ENCODE results near the gene GRAMD2B. TPM values are rescaled to one million over a fixed set of nuclear protein-coding genes. Genes with fewer than 3 reads are reported as not detected.

Gene GRAMD2B
- total and polyA plus RNA-seq, 4 donors: 22.5 to 44.7 (median 32.6) TPM

DNA sequence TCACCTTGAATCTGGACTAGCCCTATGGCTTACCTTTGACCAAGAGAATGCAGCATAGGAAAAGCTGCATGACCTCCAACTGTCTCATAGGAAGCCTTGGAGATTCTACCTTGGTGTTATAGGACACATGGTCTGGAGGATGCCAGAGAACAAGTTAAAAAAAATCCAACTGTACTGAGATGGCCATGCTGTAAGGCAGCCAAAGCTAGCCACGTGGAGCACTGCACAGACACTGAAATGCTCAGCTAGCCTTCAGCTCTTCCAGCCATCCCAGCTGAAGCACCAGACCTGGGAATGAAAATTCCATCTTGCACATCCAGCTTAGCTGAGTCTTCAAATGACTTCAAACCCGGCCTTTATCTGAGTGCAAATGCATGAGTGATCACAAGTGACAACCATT is 6.0 kb upstream of the GRAMD2B start:
- WGBS, 2 donors: 73 to 82% methylated on average over 2 of the region's 2 CpGs
- no peak overlapping the region for H3K4me3 ChIP-seq (ENCODE audit: low read length in 2 of 2)
- no peaks in the 10 kb centered on the region for H3K36me3 ChIP-seq (ENCODE audit: control insufficient read depth in 1 of 2, insufficient read depth in 2 of 2, low read length in 1 of 2)
- no peaks in the 10 kb centered on the region for H3K9me3 ChIP-seq (ENCODE audit: control insufficient read depth, low read length)
- H3K4me1 ChIP-seq (ENCODE audit: control insufficient read depth in 1 of 2, insufficient read depth in 2 of 2, low read length in 2 of 2): peaks cover 4 to 6% of the 10 kb centered on the region in 2 donors
- H3K27me3 ChIP-seq (ENCODE audit: control insufficient read depth in 1 of 2, insufficient read depth in 2 of 2, low read length in 1 of 2): no peaks in the 10 kb centered on the region
- no peak for DNase-seq
- peak overlapping the region; percentile 17 to 72 for H3K27ac ChIP-seq (ENCODE audit: low read depth in 1 of 2, low read length in 2 of 2)
- ATAC-seq (ENCODE audit: low FRiP score): no peak
- intact Hi-C loops (cut with DNase I): no loop called here

DNA sequence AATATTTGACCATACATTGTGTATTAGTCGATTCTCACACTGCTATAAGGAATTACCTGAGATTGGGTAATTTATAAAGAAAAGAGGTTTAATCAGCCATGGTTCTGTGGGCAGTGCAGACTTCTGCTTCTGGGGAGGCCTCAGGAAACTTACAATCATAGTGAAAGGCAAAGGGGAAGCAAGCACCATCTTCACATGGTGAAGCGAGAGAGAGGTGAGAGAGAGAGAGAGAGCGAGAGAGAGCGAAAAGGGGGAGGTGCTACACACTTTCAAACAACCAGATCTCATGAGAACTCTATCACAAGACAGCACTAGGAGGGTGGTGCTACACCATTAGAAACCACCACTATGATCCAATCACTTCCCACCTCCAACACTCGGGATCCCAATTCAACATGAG is 4.1 kb upstream of the GRAMD2B start:
- Histone ChIP-seq H3K4me3 (ENCODE audit: low read length in 2 of 2) (no peak overlapping the region), H3K27ac (ENCODE audit: low read depth in 1 of 2, low read length in 2 of 2) (no peak overlapping the region), H3K4me1 (ENCODE audit: control insufficient read depth in 1 of 2, insufficient read depth in 2 of 2, low read length in 2 of 2) (peaks cover 3 to 4% of the 10 kb centered on the region in 2 donors), H3K9me3 (ENCODE audit: control insufficient read depth, low read length) (no peaks in the 10 kb centered on the region), H3K36me3 (ENCODE audit: control insufficient read depth in 1 of 2, insufficient read depth in 2 of 2, low read length in 1 of 2) (no peaks in the 10 kb centered on the region), H3K27me3 (ENCODE audit: control insufficient read depth in 1 of 2, insufficient read depth in 2 of 2, low read length in 1 of 2) (no peaks in the 10 kb centered on the region)
- ATAC-seq (ENCODE audit: low FRiP score): no peak
- 96% methylated on average over 5 of the region's 5 CpGs for WGBS, 2 donors
- DNase-seq: no peak
- intact Hi-C loops (cut with DNase I): no loop called here

DNA sequence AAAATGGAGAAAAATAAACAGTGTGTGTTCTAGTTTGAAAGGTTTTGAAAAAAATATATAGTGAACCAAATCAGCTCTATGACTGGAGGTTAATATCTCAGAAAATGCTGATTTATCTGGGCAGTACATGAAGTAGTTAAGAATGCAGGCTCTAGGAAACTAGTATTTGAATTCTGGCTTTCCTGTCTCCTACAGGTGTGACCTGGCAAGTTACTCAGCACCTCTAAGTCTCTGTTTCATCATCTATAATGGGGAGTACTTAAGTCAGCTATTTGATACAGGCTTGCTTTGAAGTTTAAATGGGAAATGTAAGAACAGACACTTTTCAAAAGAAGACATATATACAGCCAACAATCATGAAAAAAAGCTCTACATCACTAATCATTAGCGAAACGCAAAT is 5.2 kb downstream of the GRAMD2B start:
- WGBS, 2 donors: 16 to 94% methylated on average over 2 of the region's 2 CpGs
- Histone ChIP-seq H3K4me1 (ENCODE audit: control insufficient read depth in 1 of 2, insufficient read depth in 2 of 2, low read length in 2 of 2) (peaks cover 3 to 9% of the 10 kb centered on the region in 2 donors), H3K27ac (ENCODE audit: low read depth in 1 of 2, low read length in 2 of 2) (no peak overlapping the region), H3K36me3 (ENCODE audit: control insufficient read depth in 1 of 2, insufficient read depth in 2 of 2, low read length in 1 of 2) (no peaks in the 10 kb centered on the region), H3K27me3 (ENCODE audit: control insufficient read depth in 1 of 2, insufficient read depth in 2 of 2, low read length in 1 of 2) (no peaks in the 10 kb centered on the region), H3K9me3 (ENCODE audit: control insufficient read depth, low read length) (no peaks in the 10 kb centered on the region), H3K4me3 (ENCODE audit: low read length in 2 of 2) (no peak overlapping the region)
- ATAC-seq (ENCODE audit: low FRiP score) (no peak), DNase-seq (no peak)
- intact Hi-C loops (cut with DNase I): loop anchor here in 1 of 2 donors (10.0 kb wide), 1 partner anchor 74 kb away; no protein-coding TSS in a partner anchor

DNA sequence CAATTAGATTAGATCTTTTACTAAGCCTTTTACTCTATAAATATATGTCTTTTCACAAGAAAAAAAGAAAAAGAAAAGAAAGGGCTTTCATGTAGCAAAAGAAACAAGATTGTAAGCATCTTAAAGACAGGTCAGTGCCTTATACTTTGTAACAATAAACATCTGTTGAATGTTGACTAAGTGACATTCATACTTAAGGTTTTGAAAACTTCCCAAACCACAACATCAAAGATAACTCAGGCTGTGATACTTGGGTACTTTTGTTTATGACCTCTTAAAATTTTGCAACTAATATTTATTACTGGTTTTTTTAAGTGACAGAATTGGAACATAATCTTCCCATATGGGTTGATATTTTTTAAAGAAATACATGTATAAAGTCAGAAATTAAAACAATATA is 7.4 kb downstream of the GRAMD2B start:
- H3K27me3 ChIP-seq (ENCODE audit: control insufficient read depth in 1 of 2, insufficient read depth in 2 of 2, low read length in 1 of 2): no peaks in the 10 kb centered on the region
- ATAC-seq (ENCODE audit: low FRiP score) (no peak), DNase-seq (no peak)
- no peaks in the 10 kb centered on the region for H3K9me3 ChIP-seq (ENCODE audit: control insufficient read depth, low read length)
- H3K4me1 ChIP-seq (ENCODE audit: control insufficient read depth in 1 of 2, insufficient read depth in 2 of 2, low read length in 2 of 2): peaks cover 0 to 5% of the 10 kb centered on the region in 2 donors
- H3K4me3 ChIP-seq (ENCODE audit: low read length in 2 of 2): no peak overlapping the region
- intact Hi-C loops (cut with DNase I): no loop called here
- no peak overlapping the region for H3K27ac ChIP-seq (ENCODE audit: low read depth in 1 of 2, low read length in 2 of 2)
- H3K36me3 ChIP-seq (ENCODE audit: control insufficient read depth in 1 of 2, insufficient read depth in 2 of 2, low read length in 1 of 2): no peaks in the 10 kb centered on the region

DNA sequence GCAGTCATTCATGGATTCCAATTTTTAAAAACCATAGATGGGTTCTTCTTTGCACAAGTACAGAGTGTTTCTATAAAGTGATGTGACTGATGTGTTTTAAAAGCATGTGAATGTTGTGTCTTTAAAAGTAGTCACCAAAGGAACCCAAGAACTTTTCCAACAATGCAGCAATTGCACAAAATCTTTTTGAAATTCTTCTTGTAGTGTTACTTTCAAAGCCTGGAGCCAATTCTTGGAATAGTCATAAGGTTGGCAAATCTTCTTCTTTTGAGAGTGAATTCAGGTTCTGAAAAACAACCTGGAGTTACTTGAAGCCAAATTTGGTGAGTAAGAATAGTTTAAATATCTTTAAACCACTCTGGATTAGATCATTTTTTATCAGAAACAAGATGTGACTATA is 10.5 kb downstream of the GRAMD2B start:
- Histone ChIP-seq H3K4me1 (ENCODE audit: control insufficient read depth in 1 of 2, insufficient read depth in 2 of 2, low read length in 2 of 2) (peaks cover 0 to 5% of the 10 kb centered on the region in 2 donors), H3K36me3 (ENCODE audit: control insufficient read depth in 1 of 2, insufficient read depth in 2 of 2, low read length in 1 of 2) (peaks cover 0 to 3% of the 10 kb centered on the region in 2 donors), H3K9me3 (ENCODE audit: control insufficient read depth, low read length) (no peaks in the 10 kb centered on the region), H3K4me3 (ENCODE audit: low read length in 2 of 2) (no peak overlapping the region), H3K27me3 (ENCODE audit: control insufficient read depth in 1 of 2, insufficient read depth in 2 of 2, low read length in 1 of 2) (no peaks in the 10 kb centered on the region), H3K27ac (ENCODE audit: low read depth in 1 of 2, low read length in 2 of 2) (peak overlapping the region in 1 of 2 donors; percentile 22)
- ATAC-seq (ENCODE audit: low FRiP score): no peak
- intact Hi-C loops (cut with DNase I): no loop called here
- no peak for DNase-seq

DNA sequence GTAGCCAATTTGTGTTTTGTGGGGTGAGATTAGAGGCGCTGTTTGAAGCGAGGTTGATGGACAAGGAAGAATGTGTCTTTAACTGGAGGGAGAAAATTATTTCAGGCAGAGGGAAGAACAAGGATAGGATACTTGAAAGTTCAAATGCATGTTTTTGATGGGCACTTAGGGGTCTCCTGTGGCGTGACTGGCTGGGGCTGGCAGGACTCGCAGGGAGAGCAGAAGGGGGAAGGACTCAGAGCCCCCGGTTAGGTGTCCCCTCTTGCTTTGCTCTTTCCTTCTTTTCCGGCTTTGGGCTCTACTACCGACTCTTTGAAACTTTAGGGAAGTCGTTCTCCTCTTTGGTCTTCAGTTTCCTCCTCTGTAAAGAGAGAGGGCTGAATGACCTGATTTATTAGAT is 12.1 kb downstream of the GRAMD2B start:
- Histone ChIP-seq H3K27ac (ENCODE audit: low read depth in 1 of 2, low read length in 2 of 2) (no peak overlapping the region), H3K4me3 (ENCODE audit: low read length in 2 of 2) (no peak overlapping the region), H3K9me3 (ENCODE audit: control insufficient read depth, low read length) (no peaks in the 10 kb centered on the region), H3K4me1 (ENCODE audit: control insufficient read depth in 1 of 2, insufficient read depth in 2 of 2, low read length in 2 of 2) (no peaks in the 10 kb centered on the region), H3K27me3 (ENCODE audit: control insufficient read depth in 1 of 2, insufficient read depth in 2 of 2, low read length in 1 of 2) (no peaks in the 10 kb centered on the region), H3K36me3 (ENCODE audit: control insufficient read depth in 1 of 2, insufficient read depth in 2 of 2, low read length in 1 of 2) (peaks cover 0 to 3% of the 10 kb centered on the region in 2 donors)
- ATAC-seq (ENCODE audit: low FRiP score) (no peak), DNase-seq (no peak)
- intact Hi-C loops (cut with DNase I): no loop called here
- WGBS, 2 donors: 85 to 93% methylated on average over 8 of the region's 8 CpGs

DNA sequence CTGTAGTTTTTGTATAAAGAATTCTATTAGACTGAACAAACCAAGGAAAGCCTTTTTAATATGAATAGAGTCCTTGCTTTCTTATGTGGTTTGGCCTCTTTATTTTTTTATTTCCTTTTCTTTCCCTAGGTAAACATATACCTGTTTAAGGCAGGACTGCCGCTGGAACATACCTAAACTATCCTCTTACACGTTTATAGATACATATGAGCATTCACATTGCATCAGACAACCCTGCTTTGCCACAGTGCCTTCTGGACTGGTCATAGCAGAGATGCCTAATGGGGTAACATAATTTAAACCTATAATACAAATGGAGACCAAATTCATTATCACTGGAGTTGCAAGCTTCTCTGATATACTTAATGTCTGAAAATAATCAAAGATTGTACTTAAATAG is 12.5 kb downstream of the GRAMD2B start:
- Histone ChIP-seq H3K36me3 (ENCODE audit: control insufficient read depth in 1 of 2, insufficient read depth in 2 of 2, low read length in 1 of 2) (peaks cover 0 to 3% of the 10 kb centered on the region in 2 donors), H3K9me3 (ENCODE audit: control insufficient read depth, low read length) (no peaks in the 10 kb centered on the region), H3K27me3 (ENCODE audit: control insufficient read depth in 1 of 2, insufficient read depth in 2 of 2, low read length in 1 of 2) (no peaks in the 10 kb centered on the region), H3K4me1 (ENCODE audit: control insufficient read depth in 1 of 2, insufficient read depth in 2 of 2, low read length in 2 of 2) (no peaks in the 10 kb centered on the region), H3K27ac (ENCODE audit: low read depth in 1 of 2, low read length in 2 of 2) (no peak overlapping the region), H3K4me3 (ENCODE audit: low read length in 2 of 2) (no peak overlapping the region)
- DNase-seq: no peak
- 80 to 82% methylated on average over 2 of the region's 2 CpGs for WGBS, 2 donors
- intact Hi-C loops (cut with DNase I): no loop called here
- no peak for ATAC-seq (ENCODE audit: low FRiP score)

DNA sequence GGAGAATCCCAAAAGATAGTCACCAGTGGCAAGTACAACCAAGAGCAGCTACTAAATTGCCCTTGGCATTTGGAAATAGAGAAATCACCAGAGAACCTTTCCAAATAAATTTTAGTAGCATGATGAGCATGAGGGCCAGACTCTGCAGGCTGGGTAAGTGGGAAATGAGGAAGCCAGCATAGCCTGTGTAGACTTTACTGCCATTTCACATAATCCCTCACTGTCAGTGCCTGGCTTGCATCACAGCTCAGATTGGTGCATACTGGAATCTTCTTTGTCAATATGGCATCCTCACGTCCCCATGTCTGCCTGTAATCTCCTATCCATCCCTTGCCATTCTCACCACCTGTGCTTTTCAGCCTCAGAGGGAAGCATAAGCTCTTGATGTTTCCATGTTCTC is 14.5 kb downstream of the GRAMD2B start:
- Histone ChIP-seq H3K27ac (ENCODE audit: low read depth in 1 of 2, low read length in 2 of 2) (no peak overlapping the region), H3K9me3 (ENCODE audit: control insufficient read depth, low read length) (no peaks in the 10 kb centered on the region), H3K27me3 (ENCODE audit: control insufficient read depth in 1 of 2, insufficient read depth in 2 of 2, low read length in 1 of 2) (no peaks in the 10 kb centered on the region), H3K4me3 (ENCODE audit: low read length in 2 of 2) (no peak overlapping the region), H3K4me1 (ENCODE audit: control insufficient read depth in 1 of 2, insufficient read depth in 2 of 2, low read length in 2 of 2) (peaks cover 3% of the 10 kb centered on the region in 2 donors), H3K36me3 (ENCODE audit: control insufficient read depth in 1 of 2, insufficient read depth in 2 of 2, low read length in 1 of 2) (peaks cover 0 to 3% of the 10 kb centered on the region in 2 donors)
- no peak for DNase-seq
- 87 to 91% methylated on average over 1 of the region's 1 CpG for WGBS, 2 donors
- intact Hi-C loops (cut with DNase I): no loop called here
- no peak for ATAC-seq (ENCODE audit: low FRiP score)

DNA sequence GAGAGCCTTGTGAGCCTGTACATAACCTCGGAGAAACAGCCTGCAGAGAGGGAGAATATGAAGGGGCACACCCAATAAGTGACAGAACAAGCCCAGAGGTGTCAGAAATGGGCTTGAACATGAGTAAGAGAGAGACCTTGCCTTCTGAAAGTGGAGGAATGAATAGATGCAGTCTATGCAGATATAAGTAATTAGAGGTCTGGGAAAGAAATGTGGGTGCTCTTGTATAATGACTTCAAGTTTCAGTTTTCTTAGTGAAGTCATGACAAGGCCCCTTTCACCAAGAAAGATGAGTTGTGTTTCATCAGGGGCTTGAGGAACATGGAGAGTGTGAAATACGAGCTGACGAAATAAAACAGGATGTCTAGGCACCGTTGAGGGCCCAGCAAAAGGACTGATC is 15.1 kb downstream of the GRAMD2B start:
- no peak overlapping the region for H3K27ac ChIP-seq (ENCODE audit: low read depth in 1 of 2, low read length in 2 of 2)
- no peaks in the 10 kb centered on the region for H3K27me3 ChIP-seq (ENCODE audit: control insufficient read depth in 1 of 2, insufficient read depth in 2 of 2, low read length in 1 of 2)
- H3K9me3 ChIP-seq (ENCODE audit: control insufficient read depth, low read length): no peaks in the 10 kb centered on the region
- no peak overlapping the region for H3K4me3 ChIP-seq (ENCODE audit: low read length in 2 of 2)
- H3K36me3 ChIP-seq (ENCODE audit: control insufficient read depth in 1 of 2, insufficient read depth in 2 of 2, low read length in 1 of 2): peaks cover 0 to 3% of the 10 kb centered on the region in 2 donors
- ATAC-seq (ENCODE audit: low FRiP score): no peak
- DNase-seq: no peak
- peaks cover 3 to 4% of the 10 kb centered on the region in 2 donors for H3K4me1 ChIP-seq (ENCODE audit: control insufficient read depth in 1 of 2, insufficient read depth in 2 of 2, low read length in 2 of 2)
- intact Hi-C loops (cut with DNase I): no loop called here
- 72 to 79% methylated on average over 4 of the region's 4 CpGs for WGBS, 2 donors

Measured in aorta (tissue), 5 donors.